Pericardium fibroblast (primary cell): ENCODE measurements around the gene VWC2L. TPM values are rescaled to one million over a fixed set of nuclear protein-coding genes. Genes with fewer than 3 reads are reported as not detected.

ENCODE experiments used
- total RNA-seq: library from RNA; depleted of rRNA; stranded (reverse); fragments of >200 nt; gene quantifications from 2 replicates; pipeline ENCODE4 v1.2.3, GENCODE V29; 2015

VWC2L gene
- not detected in 2 replicates for total RNA-seq

GRCh38 chr2:214410918-214411554 is at the start of gene VWC2L:
Gene VWC2L, plus strand, starts transcription at chr2:214411054. Its CDS starts 3,140 bp downstream, at chr2:214414194.

